Mesenchymal stem cell (in vitro differentiated cells and primary cell): ENCODE data around the gene SLC25A36.
"Not testable (repeated sequence)": the region's sequence is repeated elsewhere in the genome, so short reads cannot be mapped to it uniquely, and the experiment has no call there.

Source experiments
- DNase-seq: peaks from one replicate; pipeline ENCODE4 v3.0.0-alpha.2; 2013
- H2AFZ ChIP-seq: one replicate; pipeline ENCODE4 v1.6.1; 2013; ENCODE audit warnings: low read depth, mild to moderate bottlenecking, control low read depth, inconsistent platforms, low read length, moderate library complexity
- H2AK5ac ChIP-seq: 2 replicates; pipeline ENCODE4 v1.6.1; 2013; ENCODE audit warnings: low read length, moderate library complexity, mild to moderate bottlenecking, inconsistent platforms; ENCODE audit not compliant: severe bottlenecking
- H2BK120ac ChIP-seq: one replicate; pipeline ENCODE4 v1.6.1; 2013; ENCODE audit warnings: low read depth, mild to moderate bottlenecking, inconsistent platforms, low read length, moderate library complexity
- H2BK12ac ChIP-seq, 2 experiments: one replicate each; pipeline ENCODE4 v1.6.1; 2013; ENCODE audit warnings: inconsistent platforms in 2 of 2, low read length in 2 of 2, mild to moderate bottlenecking in 2 of 2, moderate library complexity in 2 of 2, control low read depth in 1 of 2
- H2BK15ac ChIP-seq: one replicate; pipeline ENCODE4 v1.6.1; 2013; ENCODE audit warnings: mild to moderate bottlenecking, low read depth, inconsistent platforms; ENCODE audit not compliant: poor library complexity, severe bottlenecking
- H2BK5ac ChIP-seq: 2 replicates; pipeline ENCODE4 v1.6.1; 2013; ENCODE audit warnings: low read depth, mild to moderate bottlenecking, low read length, control low read depth, inconsistent platforms; ENCODE audit not compliant: poor library complexity, severe bottlenecking
- H3K14ac ChIP-seq, 2 experiments: one replicate each; pipeline ENCODE4 v1.6.1; 2013; ENCODE audit warnings: inconsistent platforms in 2 of 2, low read length in 2 of 2, control low read depth in 1 of 2, mild to moderate bottlenecking in 1 of 2, moderate library complexity in 1 of 2
- H3K18ac ChIP-seq, 2 experiments: one replicate each; pipeline ENCODE4 v1.6.1; 2013; ENCODE audit warnings: inconsistent platforms in 2 of 2, low read length in 2 of 2, control low read depth in 1 of 2, low read depth in 1 of 2, mild to moderate bottlenecking in 1 of 2
- H3K23ac ChIP-seq, 2 experiments: one replicate each; pipeline ENCODE4 v1.6.1; 2013; ENCODE audit warnings: inconsistent platforms in 2 of 2, low read length in 2 of 2, mild to moderate bottlenecking in 2 of 2, moderate library complexity in 2 of 2, control low read depth in 1 of 2
- H3K27ac ChIP-seq: 2 replicates; pipeline ENCODE4 v1.5.1; 2013; ENCODE audit warnings: mild to moderate bottlenecking, moderate library complexity, low read length, control low read depth, inconsistent platforms; ENCODE audit not compliant: poor library complexity, severe bottlenecking
- H3K27me3 ChIP-seq, 2 experiments: 2 replicates each; pipeline versions ENCODE4 v1.6.1 to v1.7.0; 2013; ENCODE audit warnings: low read length in 2 of 2, mild to moderate bottlenecking in 2 of 2, moderate library complexity in 2 of 2, control low read depth in 1 of 2, inconsistent platforms in 1 of 2; ENCODE audit not compliant: control insufficient read depth in 1 of 2, insufficient read depth in 1 of 2
- H3K36me3 ChIP-seq, 2 experiments: 2 replicates each; pipeline versions ENCODE4 v1.6.1 to v1.7.0; 2013; ENCODE audit warnings: low read length in 2 of 2, control low read depth in 1 of 2, inconsistent platforms in 1 of 2, low read depth in 1 of 2, mild to moderate bottlenecking in 1 of 2; ENCODE audit not compliant: insufficient read depth in 2 of 2, control insufficient read depth in 1 of 2
- H3K4ac ChIP-seq, 2 experiments: one replicate each; pipeline ENCODE4 v1.6.1; 2013; ENCODE audit warnings: inconsistent platforms in 2 of 2, low read length in 2 of 2, mild to moderate bottlenecking in 2 of 2, moderate library complexity in 2 of 2, control low read depth in 1 of 2, low read depth in 1 of 2
- H3K4me1 ChIP-seq: 2 replicates; pipeline ENCODE4 v1.6.1; 2013; ENCODE audit warnings: low read depth, low read length, control low read depth; ENCODE audit not compliant: control insufficient read depth, insufficient read depth
- H3K4me2 ChIP-seq: 2 replicates; pipeline ENCODE4 v1.6.1; 2013; ENCODE audit warnings: low read length, mild to moderate bottlenecking, inconsistent platforms; ENCODE audit not compliant: poor library complexity, severe bottlenecking
- H3K4me3 ChIP-seq, 2 experiments: 2 replicates each; pipeline versions ENCODE4 v1.5.1 to v1.7.0; 2013; ENCODE audit warnings: low read length in 2 of 2, mild to moderate bottlenecking in 2 of 2, control low read depth in 1 of 2, low read depth in 1 of 2; ENCODE audit not compliant: insufficient read depth in 1 of 2
- H3K79me1 ChIP-seq: replicated peaks from 2 replicates; pipeline ENCODE4 v1.6.1; 2013; ENCODE audit warnings: mild to moderate bottlenecking, control low read depth, low read length, inconsistent platforms; ENCODE audit not compliant: poor library complexity, severe bottlenecking
- H3K9ac ChIP-seq: 2 replicates; pipeline ENCODE4 v1.7.0; 2013; ENCODE audit warnings: mild to moderate bottlenecking, low read length, moderate library complexity
- H3K9me3 ChIP-seq: 2 replicates; pipeline ENCODE4 v1.7.0; 2013; ENCODE audit warnings: mild to moderate bottlenecking, low read length; ENCODE audit not compliant: control insufficient read depth
- H4K8ac ChIP-seq: one replicate; pipeline ENCODE4 v1.6.1; 2013; ENCODE audit warnings: inconsistent platforms, mild to moderate bottlenecking, low read length, moderate library complexity
- H4K91ac ChIP-seq: one replicate; pipeline ENCODE4 v1.6.1; 2013; ENCODE audit warnings: mild to moderate bottlenecking, low read length, inconsistent platforms
- WGBS: methylation state at CpG from one replicate; pipeline ENCODE4 v1.1.7; 2013; ENCODE audit warnings: mixed read lengths; 5-methylcytosine and 5-hydroxymethylcytosine counted together

Gene SLC25A36

DNA sequence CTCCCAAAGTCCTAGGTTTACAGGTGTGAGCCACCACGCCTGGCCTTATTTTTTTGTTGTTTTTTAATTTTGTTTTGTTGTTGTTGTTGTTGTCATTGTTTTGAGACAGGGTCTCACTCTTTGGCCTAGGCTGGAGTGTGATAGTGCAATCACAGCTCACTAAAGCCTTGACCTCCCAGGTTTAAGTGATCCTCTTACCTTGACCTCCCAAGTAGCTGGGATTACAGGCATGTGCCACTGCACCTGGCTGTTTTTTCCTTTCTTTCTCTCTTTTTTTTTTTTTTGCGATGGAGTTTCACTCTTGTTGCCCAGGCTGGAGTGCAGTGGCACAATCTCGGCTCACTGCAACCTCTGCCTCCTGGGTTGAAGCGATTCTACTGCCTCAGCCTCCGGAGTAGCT lies 10.1 kb downstream of the SLC25A36 start:
- Histone ChIP-seq H2AK5ac (peak overlapping the region; percentile 89), H3K4me1 (peaks cover 10% of the 10 kb centered on the region)
- not testable (repeated sequence) for H3K36me3 ChIP-seq, H3K9me3 ChIP-seq, H4K91ac ChIP-seq, H2BK12ac ChIP-seq, H3K9ac ChIP-seq, H3K4ac ChIP-seq, H3K27ac ChIP-seq, H2BK120ac ChIP-seq, H3K79me1 ChIP-seq, H3K4me2 ChIP-seq, H2BK5ac ChIP-seq, H2BK15ac ChIP-seq, H3K27me3 ChIP-seq, DNase-seq, H2AFZ ChIP-seq, H4K8ac ChIP-seq, H3K23ac ChIP-seq, H3K18ac ChIP-seq, H3K14ac ChIP-seq, H3K4me3 ChIP-seq
- 98% methylated on average over 4 of the region's 5 CpGs for WGBS

DNA sequence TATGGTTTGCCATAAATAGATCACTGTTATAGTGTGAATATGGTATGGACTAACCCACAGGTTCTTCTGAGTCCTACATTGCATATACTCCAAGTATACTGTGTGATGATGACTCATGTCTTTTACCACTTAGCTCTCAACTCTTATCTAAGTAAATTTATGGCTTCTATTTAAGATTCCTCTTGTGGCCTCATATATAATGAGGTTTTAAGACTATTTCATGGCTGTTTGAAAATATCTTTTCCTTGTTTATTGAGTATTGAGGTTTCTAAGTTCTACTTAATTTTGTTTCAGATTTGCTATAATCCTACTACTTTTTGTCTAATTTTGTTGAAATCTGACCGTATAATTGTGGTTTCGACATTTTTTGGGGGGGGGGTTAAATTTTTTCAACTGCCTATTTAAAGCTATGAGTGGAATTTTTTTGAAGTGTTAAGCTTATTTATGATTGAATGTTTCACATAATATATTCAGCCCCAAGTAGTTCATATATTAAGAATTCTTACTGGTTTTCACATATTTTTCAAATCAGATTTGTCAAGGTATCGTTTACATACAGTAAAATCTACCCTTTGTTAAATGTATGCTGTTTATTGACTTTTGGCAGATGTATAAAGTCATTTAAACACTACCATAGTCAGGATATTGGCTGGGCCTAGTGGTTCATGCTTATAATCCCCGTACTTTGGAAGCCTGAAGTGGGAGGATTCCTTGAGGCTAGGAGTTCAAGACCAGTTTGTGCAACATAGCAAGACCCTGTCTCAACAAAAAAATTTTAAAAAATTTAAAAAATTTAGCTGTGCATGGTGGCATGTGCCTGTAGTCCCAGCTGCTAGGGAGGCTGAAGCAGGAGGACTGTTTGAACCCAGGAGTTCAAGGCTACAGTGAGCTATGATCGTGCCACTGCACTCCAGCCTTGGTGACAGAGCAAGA lies 11.7 kb downstream of the SLC25A36 start:
- Histone ChIP-seq H3K27ac (no peak overlapping the region), H3K27me3 (no peaks in the 10 kb centered on the region), H3K9ac (no peak overlapping the region), H4K8ac (no peak overlapping the region), H2BK12ac (no peak overlapping the region), H3K79me1 (peaks cover 11% of the 10 kb centered on the region), H3K4ac (no peak overlapping the region), H3K18ac (no peak overlapping the region), H3K4me2 (no peak overlapping the region), H3K4me3 (no peak overlapping the region), H3K36me3 (peaks cover 0 to 5% of the 10 kb centered on the region in 2 experiments), H3K4me1 (peaks cover 10% of the 10 kb centered on the region), H2AK5ac (no peak overlapping the region), H2BK15ac (no peak overlapping the region), H3K14ac (no peak overlapping the region), H3K23ac (no peak overlapping the region), H2BK5ac (peak overlapping the region; percentile 31), H3K9me3 (no peaks in the 10 kb centered on the region), H4K91ac (no peak overlapping the region), H2AFZ (no peak overlapping the region), H2BK120ac (no peak overlapping the region)
- 83% methylated on average over 3 of the region's 5 CpGs for WGBS
- peak; percentile 85 for DNase-seq

DNA sequence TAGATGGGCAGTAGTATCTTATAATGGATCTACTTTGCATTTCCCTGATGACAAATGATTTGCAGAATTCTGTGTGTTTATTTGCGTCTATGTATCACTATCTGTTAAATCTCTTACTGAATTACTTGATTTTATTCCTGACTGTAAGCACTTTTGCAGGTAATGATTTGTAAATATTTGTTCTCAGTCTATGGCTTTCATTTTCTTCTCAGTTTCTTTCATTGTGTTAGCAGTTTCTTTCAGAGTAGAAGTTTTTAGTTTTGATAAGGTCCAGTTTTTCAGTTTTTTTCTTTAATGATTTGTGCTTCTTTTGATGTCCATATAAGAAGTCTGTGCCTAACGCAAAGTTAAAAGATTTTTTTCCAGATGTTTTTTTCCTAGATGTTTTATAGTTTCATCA lies 12.9 kb downstream of the SLC25A36 start:
- no peak overlapping the region for H3K4me2 ChIP-seq

DNA sequence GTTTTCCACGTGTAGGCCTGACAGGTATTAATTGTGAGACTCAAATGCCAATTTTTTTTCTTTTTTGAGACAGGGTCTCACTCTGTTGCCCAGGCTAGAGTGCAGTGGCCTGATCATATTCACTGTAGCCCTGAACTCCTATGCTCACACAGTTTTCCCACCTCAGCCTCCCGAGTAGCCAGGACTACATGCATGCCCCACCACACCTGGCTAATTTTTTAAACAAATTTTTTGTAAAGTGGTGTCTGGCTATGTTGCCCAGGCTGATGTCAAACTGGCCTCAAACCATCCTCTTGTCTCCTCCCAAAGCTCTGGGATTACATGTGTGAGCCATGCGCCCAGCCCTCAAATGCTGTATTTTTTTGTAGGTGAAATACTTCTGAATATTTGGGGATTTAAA lies 14.0 kb downstream of the SLC25A36 start:
- Histone ChIP-seq H2BK120ac (peak overlapping the region; percentile 43), H2BK15ac (no peak overlapping the region), H3K9me3 (no peaks in the 10 kb centered on the region), H4K8ac (no peak overlapping the region), H3K23ac (no peak overlapping the region), H2AK5ac (no peak overlapping the region), H3K4me1 (peaks cover 10% of the 10 kb centered on the region), H4K91ac (no peak overlapping the region), H3K14ac (no peak overlapping the region), H3K79me1 (peaks cover 16% of the 10 kb centered on the region), H3K18ac (no peak overlapping the region), H3K27me3 (no peaks in the 10 kb centered on the region), H3K9ac (no peak overlapping the region), H3K36me3 (peaks cover 0 to 16% of the 10 kb centered on the region in 2 experiments), H3K27ac (no peak overlapping the region), H3K4ac (no peak overlapping the region), H2AFZ (no peak overlapping the region), H3K4me3 (no peak overlapping the region), H2BK12ac (no peak overlapping the region), H2BK5ac (no peak overlapping the region), H3K4me2 (no peak overlapping the region)
- 100% methylated on average over 1 of the region's 3 CpGs for WGBS
- no peak for DNase-seq

More for the DNA sequence above, 12.9 kb downstream of the SLC25A36 start:
- H3K36me3 ChIP-seq = peaks cover 0 to 6% of the 10 kb centered on the region in 2 experiments
- H3K23ac ChIP-seq = no peak overlapping the region
- no peak overlapping the region for H3K4me3 ChIP-seq
- H2BK120ac ChIP-seq = no peak overlapping the region
- H2BK5ac ChIP-seq = no peak overlapping the region
- no peak overlapping the region for H3K18ac ChIP-seq
- WGBS = no CpG with 5 or more reads among the region's 2 CpGs
- H2AK5ac ChIP-seq = no peak overlapping the region
- H2BK12ac ChIP-seq = no peak overlapping the region
- no peak overlapping the region for H3K14ac ChIP-seq
- H4K8ac ChIP-seq = no peak overlapping the region
- no peak for DNase-seq
- no peak overlapping the region for H4K91ac ChIP-seq
- H3K27ac ChIP-seq = no peak overlapping the region
- no peaks in the 10 kb centered on the region for H3K9me3 ChIP-seq
- H2AFZ ChIP-seq = no peak overlapping the region
- H3K9ac ChIP-seq = no peak overlapping the region
- no peak overlapping the region for H2BK15ac ChIP-seq
- H3K4me1 ChIP-seq = peaks cover 10% of the 10 kb centered on the region
- H3K27me3 ChIP-seq = no peaks in the 10 kb centered on the region
- H3K79me1 ChIP-seq = peaks cover 12% of the 10 kb centered on the region
- H3K4ac ChIP-seq = no peak overlapping the region
